Measurements from ENCODE around the gene TRAPPC8. TPM values are rescaled to one million over a fixed set of nuclear protein-coding genes. Genes with fewer than 3 reads are reported as not detected.

The TRAPPC8 gene
- total and polyA plus RNA-seq, 10 of the 15 experiments (the other 5 are each of a cell fraction or from before 2014, with no cell fraction given), result 13.0 to 75.4 (median 24.8) TPM

DNA sequence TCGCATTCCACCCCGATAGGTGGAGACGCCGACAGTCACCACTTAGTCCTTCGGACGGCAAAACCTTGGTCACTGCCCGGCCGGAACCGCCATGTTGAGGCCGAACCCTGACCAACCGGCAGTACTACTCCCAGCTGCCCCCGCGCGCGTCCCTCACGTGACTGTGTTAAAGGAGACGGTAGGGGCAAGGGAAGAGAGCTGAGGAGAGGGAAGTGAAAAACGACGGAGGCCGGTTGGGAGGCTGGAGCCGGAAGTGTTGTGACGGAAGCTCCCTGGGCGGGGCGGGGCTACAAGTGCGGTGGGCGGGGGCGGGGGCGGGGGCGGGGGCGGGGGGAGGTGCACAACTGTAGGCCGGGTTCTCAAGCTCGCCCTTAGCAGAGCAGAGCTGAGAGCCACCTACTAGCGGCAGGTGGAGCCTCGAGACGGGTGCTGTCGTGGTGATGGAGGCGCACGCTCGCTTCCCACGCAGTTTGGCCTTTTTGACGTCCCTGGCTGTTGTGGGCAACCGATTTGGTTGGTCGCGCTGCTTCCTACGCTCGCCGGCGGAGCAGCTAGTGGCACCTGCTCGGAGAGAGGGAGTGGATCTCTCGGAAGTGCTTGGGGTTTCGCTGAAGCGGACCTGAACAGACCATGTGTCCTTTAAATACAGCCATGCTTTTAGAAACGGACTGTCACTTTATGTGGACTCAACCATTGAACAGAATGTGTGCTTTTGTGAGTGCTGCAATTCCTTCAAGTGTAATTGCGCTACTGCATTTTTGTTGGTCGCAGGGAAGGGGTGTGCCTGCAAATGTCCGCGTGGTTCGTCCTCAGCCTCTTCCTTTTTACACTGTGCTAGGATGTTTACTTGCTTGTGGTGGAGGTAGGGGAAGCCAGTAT, at the start of gene TRAPPC8 (continued):
- TF ChIP-seq ZNF687 (IDR thresholded peaks at IDR 0.05), result peak; percentile 85
- peak; percentile 97 for TF ChIP-seq RAD51 (IDR thresholded peaks at IDR 0.05)
- TF ChIP-seq MXI1 (IDR thresholded peaks at IDR 0.05; ENCODE audit: low read depth, low read length), result peak; percentile 82
- TF ChIP-seq, protein P1, sequence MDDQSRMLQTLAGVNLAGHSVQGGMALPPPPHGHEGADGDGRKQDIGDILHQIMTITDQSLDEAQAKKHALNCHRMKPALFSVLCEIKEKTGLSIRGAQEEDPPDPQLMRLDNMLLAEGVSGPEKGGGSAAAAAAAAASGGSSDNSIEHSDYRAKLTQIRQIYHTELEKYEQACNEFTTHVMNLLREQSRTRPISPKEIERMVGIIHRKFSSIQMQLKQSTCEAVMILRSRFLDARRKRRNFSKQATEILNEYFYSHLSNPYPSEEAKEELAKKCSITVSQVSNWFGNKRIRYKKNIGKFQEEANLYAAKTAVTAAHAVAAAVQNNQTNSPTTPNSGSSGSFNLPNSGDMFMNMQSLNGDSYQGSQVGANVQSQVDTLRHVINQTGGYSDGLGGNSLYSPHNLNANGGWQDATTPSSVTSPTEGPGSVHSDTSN (IDR thresholded peaks at IDR 0.05; ENCODE audit: insufficient replicate concordance, low read depth, low read length), result no peak
- TF ChIP-seq BHLHE40 (IDR thresholded peaks at IDR 0.05; ENCODE audit: borderline replicate concordance in 1 of 2, low read depth in 2 of 2, low read length in 1 of 2), result peak; percentile 95 to 97
- TF ChIP-seq MLLT1 (IDR thresholded peaks at IDR 0.05), result 0 out of 2 replicates have a peak, but pooled peaks have one; percentile 35
- peak; percentile 84 for TF ChIP-seq PML (IDR thresholded peaks at IDR 0.05; ENCODE audit: low read length)
- peak; percentile 56; the same call in 1 of the 2 replicates for TF ChIP-seq BACH1 (IDR thresholded peaks at IDR 0.05; ENCODE audit: borderline replicate concordance)
- TF ChIP-seq BMI1 (IDR thresholded peaks at IDR 0.05; ENCODE audit: borderline replicate concordance), result no peak; the same call in 1 of the 2 replicates
- TF ChIP-seq, protein P2, sequence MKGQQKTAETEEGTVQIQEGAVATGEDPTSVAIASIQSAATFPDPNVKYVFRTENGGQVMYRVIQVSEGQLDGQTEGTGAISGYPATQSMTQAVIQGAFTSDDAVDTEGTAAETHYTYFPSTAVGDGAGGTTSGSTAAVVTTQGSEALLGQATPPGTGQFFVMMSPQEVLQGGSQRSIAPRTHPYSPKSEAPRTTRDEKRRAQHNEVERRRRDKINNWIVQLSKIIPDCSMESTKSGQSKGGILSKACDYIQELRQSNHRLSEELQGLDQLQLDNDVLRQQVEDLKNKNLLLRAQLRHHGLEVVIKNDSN (IDR thresholded peaks at IDR 0.05; ENCODE audit: borderline replicate concordance, extremely low read length, insufficient read depth, low read depth, low read length), result peak; percentile 98
- peak; percentile 59; the same call in 1 of the 2 replicates for TF ChIP-seq NR2F1 (conservative IDR thresholded peaks at IDR 0.05)
- TF ChIP-seq, protein P3, sequence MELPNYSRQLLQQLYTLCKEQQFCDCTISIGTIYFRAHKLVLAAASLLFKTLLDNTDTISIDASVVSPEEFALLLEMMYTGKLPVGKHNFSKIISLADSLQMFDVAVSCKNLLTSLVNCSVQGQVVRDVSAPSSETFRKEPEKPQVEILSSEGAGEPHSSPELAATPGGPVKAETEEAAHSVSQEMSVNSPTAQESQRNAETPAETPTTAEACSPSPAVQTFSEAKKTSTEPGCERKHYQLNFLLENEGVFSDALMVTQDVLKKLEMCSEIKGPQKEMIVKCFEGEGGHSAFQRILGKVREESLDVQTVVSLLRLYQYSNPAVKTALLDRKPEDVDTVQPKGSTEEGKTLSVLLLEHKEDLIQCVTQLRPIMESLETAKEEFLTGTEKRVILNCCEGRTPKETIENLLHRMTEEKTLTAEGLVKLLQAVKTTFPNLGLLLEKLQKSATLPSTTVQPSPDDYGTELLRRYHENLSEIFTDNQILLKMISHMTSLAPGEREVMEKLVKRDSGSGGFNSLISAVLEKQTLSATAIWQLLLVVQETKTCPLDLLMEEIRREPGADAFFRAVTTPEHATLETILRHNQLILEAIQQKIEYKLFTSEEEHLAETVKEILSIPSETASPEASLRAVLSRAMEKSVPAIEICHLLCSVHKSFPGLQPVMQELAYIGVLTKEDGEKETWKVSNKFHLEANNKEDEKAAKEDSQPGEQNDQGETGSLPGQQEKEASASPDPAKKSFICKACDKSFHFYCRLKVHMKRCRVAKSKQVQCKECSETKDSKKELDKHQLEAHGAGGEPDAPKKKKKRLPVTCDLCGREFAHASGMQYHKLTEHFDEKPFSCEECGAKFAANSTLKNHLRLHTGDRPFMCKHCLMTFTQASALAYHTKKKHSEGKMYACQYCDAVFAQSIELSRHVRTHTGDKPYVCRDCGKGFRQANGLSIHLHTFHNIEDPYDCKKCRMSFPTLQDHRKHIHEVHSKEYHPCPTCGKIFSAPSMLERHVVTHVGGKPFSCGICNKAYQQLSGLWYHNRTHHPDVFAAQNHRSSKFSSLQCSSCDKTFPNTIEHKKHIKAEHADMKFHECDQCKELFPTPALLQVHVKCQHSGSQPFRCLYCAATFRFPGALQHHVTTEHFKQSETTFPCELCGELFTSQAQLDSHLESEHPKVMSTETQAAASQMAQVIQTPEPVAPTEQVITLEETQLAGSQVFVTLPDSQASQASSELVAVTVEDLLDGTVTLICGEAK (IDR thresholded peaks at IDR 0.05; ENCODE audit: borderline replicate concordance), result peak; percentile 59; the same call in 1 of the 2 replicates
